Right cardiac atrium (tissue), 5 donors: ENCODE results near the gene PTPRD. TPM values are rescaled to one million over a fixed set of nuclear protein-coding genes. Genes with fewer than 3 reads are reported as not detected.

Experiments
- ATAC-seq, 2 donors: fragments of 200-7000 bp; cut with Tn5 transposase; one replicate each; pipeline versions ENCODE4 v1.8.0 to v1.9.1; 2020; ENCODE audit warnings: moderate library complexity in 2 of 2, mild to moderate bottlenecking in 1 of 2
- DNase-seq, 3 donors: peaks; one replicate each; pipeline ENCODE4 v3.0.0-alpha.2; 2020
- H3K27ac ChIP-seq: one replicate; pipeline ENCODE4 v1.5.1; 2013; ENCODE audit warnings: mild to moderate bottlenecking, low read length, control low read depth, moderate library complexity
- H3K27me3 ChIP-seq: one replicate; pipeline ENCODE4 v1.6.1; 2013; ENCODE audit not compliant: control insufficient read depth, insufficient read depth
- H3K4me1 ChIP-seq: one replicate; pipeline ENCODE4 v1.6.1; 2013; ENCODE audit warnings: low read length; ENCODE audit not compliant: control insufficient read depth, insufficient read depth
- H3K4me3 ChIP-seq: one replicate; pipeline ENCODE4 v1.5.1; 2013; ENCODE audit warnings: low read length, control low read depth
- H3K9me3 ChIP-seq: one replicate; pipeline ENCODE4 v1.6.1; 2013; ENCODE audit warnings: low read length; ENCODE audit not compliant: control insufficient read depth
- WGBS: extraction: QIAGEN DNeasy Blood & Tissue Kit; methylation state at CpG from one replicate; pipeline ENCODE4 v1.1.7; 2013; 5-methylcytosine and 5-hydroxymethylcytosine counted together
- intact Hi-C, 4 donors: fragments of 100-400 bp; cut with DNase I; formaldehyde crosslinking; loops; one replicate each; pipeline versions ENCODE4 v1.11.0 to v1.14.0; 2022 to 2023
- polyA plus RNA-seq: library from polyadenylated mRNA; stranded (reverse); fragments of 200-250 nt; gene quantifications from one replicate; pipeline ENCODE4 v1.2.3, GENCODE V29; 2013
- total RNA-seq, 4 donors: library from RNA; stranded (reverse); fragmentation: NEBNext Ultra II Directional; extraction: Animal tissue kit (Norgen Biotek cat#: 25700); gene quantifications; one replicate each; pipeline ENCODE4 v1.2.1, GENCODE V29; 2021
- donor health status: healthy with polysubstance abuse.
- donor health status: DM: no; HTN: yes; CAD: no.
- donor health status: DM: no; HTN: no; CAD: no.
- donor health status: DM: no; HTN: yes; CAD: no; lungs with severe emphysema.
- donor health status: DM: yes; HTN: yes; CAD: no.

Gene PTPRD
- total and polyA plus RNA-seq, 5 donors = 1.3 to 11.8 (median 7.1) TPM

DNA sequence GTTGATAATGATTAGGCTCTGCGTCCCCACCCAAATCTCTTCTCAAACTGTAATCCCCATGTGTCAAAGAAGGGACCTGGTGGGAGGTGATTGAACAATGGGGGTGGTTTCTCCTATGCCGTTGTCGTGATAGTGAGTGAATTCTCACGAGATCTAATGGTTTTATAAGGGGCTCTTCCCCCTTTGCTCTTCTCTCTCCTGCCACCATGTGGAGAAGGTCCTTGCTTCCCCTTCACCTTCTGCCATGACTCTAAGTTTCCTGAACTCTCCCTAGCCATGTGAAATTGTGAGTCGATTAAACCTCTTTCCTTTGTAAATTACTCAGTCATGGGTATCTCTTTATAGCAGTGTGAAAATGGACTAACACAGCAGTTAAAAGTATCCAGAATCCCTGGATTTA, 2098.0 kb downstream of the PTPRD start:
- no peaks in the 10 kb centered on the region for H3K4me1 ChIP-seq
- intact Hi-C loops = no loop called here

GRCh38 chr9:8508671-8509290, 2104.0 kb downstream of the PTPRD start:
- Histone ChIP-seq H3K27me3 (no peaks in the 10 kb centered on the region), H3K4me1 (no peaks in the 10 kb centered on the region), H3K4me3 (no peak overlapping the region), H3K27ac (no peak overlapping the region), H3K9me3 (no peaks in the 10 kb centered on the region)
- ATAC-seq (no peak), DNase-seq (no peak)
- intact Hi-C loops = no loop called here
- WGBS = 89% methylated on average over 1 of the region's 1 CpG

More for the DNA sequence above, 2098.0 kb downstream of the PTPRD start:
- WGBS = 85% methylated on average over 5 of the region's 5 CpGs
- no peak overlapping the region for H3K27ac ChIP-seq
- no peaks in the 10 kb centered on the region for H3K9me3 ChIP-seq
- ATAC-seq (no peak), DNase-seq (no peak)
- no peak overlapping the region for H3K4me3 ChIP-seq
- no peaks in the 10 kb centered on the region for H3K27me3 ChIP-seq

DNA sequence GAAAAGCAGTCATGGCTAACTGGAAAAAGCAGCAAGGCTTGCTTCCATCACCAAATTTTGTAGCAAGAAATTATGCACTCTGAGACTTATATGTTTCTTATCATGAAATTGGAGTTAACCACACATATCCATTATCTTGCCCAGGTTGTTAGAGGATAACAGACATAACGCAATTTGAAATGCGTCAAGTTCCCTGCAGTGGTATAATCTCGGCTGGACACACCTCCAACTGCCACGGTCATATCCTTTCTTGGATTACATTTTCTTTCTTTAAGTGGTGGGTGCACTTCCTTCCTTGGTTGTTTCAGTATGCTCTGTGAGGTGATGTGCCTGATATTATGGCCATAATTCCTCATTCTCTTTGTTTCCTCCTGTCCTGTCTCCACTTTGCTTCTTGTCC, 2118.2 kb downstream of the PTPRD start:
- Histone ChIP-seq H3K4me3 (no peak overlapping the region), H3K4me1 (no peaks in the 10 kb centered on the region), H3K27me3 (no peaks in the 10 kb centered on the region), H3K27ac (no peak overlapping the region), H3K9me3 (no peaks in the 10 kb centered on the region)
- DNase-seq (no peak), ATAC-seq (no peak)
- WGBS = 37% methylated on average over 4 of the region's 4 CpGs
- intact Hi-C loops = loop anchor here in 1 of 4 donors (10.0 kb wide), 1 partner anchor 400 kb away; no protein-coding TSS in a partner anchor

DNA sequence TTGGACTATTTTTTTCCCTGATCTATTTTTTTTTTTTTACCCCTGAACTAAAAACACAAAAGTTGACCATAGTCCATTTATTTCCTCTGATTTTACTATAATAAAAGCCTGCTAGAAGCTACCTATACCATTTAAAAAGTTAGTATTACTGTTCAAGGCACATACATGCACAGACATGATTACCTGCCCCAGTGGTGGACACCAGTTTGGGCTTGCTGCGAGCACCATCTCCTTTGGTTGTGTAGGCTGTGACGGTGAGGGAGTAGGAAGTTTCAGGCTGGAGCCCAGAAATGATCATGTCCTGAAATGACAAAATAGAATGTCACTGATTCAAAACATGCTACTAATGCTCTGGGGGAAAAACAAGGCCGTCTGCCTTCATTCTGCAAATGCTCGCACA, 2120.1 kb downstream of the PTPRD start:
- DNase-seq = no peak

GRCh38 chr9:8492024-8492423, 2120.8 kb downstream of the PTPRD start:
- DNase-seq = no peak
- H3K27ac ChIP-seq = no peak overlapping the region
- 92% methylated on average over 2 of the region's 2 CpGs for WGBS
- no peaks in the 10 kb centered on the region for H3K4me1 ChIP-seq
- H3K27me3 ChIP-seq = no peaks in the 10 kb centered on the region
- H3K4me3 ChIP-seq = no peak overlapping the region
- intact Hi-C loops = loop anchor here in 1 of 4 donors (10.0 kb wide), 1 partner anchor 403 kb away; no protein-coding TSS in a partner anchor
- no peak for ATAC-seq
- H3K9me3 ChIP-seq = no peaks in the 10 kb centered on the region

More for the DNA sequence above, 2120.1 kb downstream of the PTPRD start:
- no peaks in the 10 kb centered on the region for H3K9me3 ChIP-seq
- no peak overlapping the region for H3K4me3 ChIP-seq
- no peak for ATAC-seq
- H3K4me1 ChIP-seq = no peaks in the 10 kb centered on the region
- H3K27me3 ChIP-seq = no peaks in the 10 kb centered on the region
- no peak overlapping the region for H3K27ac ChIP-seq
- intact Hi-C loops = loop anchor here in 1 of 4 donors (10.0 kb wide), 1 partner anchor 402 kb away; no protein-coding TSS in a partner anchor
- WGBS = 91% methylated on average over 4 of the region's 4 CpGs

DNA sequence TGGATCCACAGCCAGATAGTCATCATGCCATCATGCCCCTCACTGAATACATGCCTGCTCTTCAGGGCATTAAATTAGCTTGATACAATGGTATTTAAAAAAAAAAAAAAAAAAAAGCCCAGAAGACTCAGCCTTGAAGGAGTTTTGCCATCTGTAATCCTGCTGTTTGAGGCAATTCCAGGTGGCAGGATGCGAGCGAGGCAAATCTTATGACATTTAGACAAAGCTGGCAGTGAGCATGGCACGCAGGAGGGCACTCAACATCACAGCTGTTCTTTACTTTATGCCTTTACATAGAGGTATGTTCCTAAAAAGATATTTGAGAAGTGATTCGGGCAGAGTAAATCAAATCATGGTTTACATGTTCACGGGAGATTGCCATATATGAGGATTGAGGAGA, 2121.2 kb downstream of the PTPRD start:
- no peak overlapping the region for H3K4me3 ChIP-seq
- H3K9me3 ChIP-seq = no peaks in the 10 kb centered on the region
- WGBS = 95% methylated on average over 5 of the region's 5 CpGs
- intact Hi-C loops = loop anchor here in 1 of 4 donors (10.0 kb wide), 1 partner anchor 403 kb away; no protein-coding TSS in a partner anchor
- H3K27me3 ChIP-seq = no peaks in the 10 kb centered on the region
- ATAC-seq (no peak), DNase-seq (no peak)
- no peaks in the 10 kb centered on the region for H3K4me1 ChIP-seq
- no peak overlapping the region for H3K27ac ChIP-seq

GRCh38 chr9:8489835-8490234, 2123.0 kb downstream of the PTPRD start:
- DNase-seq = no peak
- intact Hi-C loops = loop anchor here in 3 of 4 donors (10.0 kb wide), 1 partner anchor 405 kb away; no protein-coding TSS in a partner anchor
- H3K27me3 ChIP-seq = no peaks in the 10 kb centered on the region
- no peak for ATAC-seq
- no peak overlapping the region for H3K27ac ChIP-seq
- 88% methylated on average over 1 of the region's 1 CpG for WGBS
- H3K4me3 ChIP-seq = no peak overlapping the region
- no peaks in the 10 kb centered on the region for H3K4me1 ChIP-seq
- no peaks in the 10 kb centered on the region for H3K9me3 ChIP-seq

DNA sequence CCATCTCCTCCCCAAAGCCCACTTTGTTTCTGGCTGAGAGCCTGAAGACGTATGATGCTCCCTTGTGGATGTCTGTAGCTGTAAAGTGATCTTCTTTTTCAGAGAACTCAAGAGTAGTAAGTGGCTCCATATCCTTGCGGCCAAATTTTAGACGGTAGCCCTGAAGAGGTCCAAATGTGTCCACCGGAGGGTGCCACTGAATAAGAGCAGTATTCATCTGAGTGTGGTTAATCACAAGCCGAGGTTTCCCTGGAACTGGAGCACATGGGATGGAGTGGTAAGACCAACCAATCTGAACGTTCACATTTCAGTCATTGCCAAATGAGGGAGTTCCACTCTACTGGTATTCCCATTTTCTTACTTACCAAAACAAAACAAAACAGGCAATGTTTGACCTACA, 2126.7 kb downstream of the PTPRD start:
- intact Hi-C loops = loop anchor here in 2 of 4 donors (10.0 kb wide), 1 partner anchor 409 kb away; no protein-coding TSS in a partner anchor
- Histone ChIP-seq H3K4me1 (no peaks in the 10 kb centered on the region), H3K27ac (no peak overlapping the region), H3K4me3 (no peak overlapping the region), H3K9me3 (no peaks in the 10 kb centered on the region), H3K27me3 (no peaks in the 10 kb centered on the region)
- ATAC-seq (peak in 1 of 2 donors; percentile 40), DNase-seq (peak; percentile 14 to 49 (median 32))
- WGBS = 54% methylated on average over 6 of the region's 6 CpGs

DNA sequence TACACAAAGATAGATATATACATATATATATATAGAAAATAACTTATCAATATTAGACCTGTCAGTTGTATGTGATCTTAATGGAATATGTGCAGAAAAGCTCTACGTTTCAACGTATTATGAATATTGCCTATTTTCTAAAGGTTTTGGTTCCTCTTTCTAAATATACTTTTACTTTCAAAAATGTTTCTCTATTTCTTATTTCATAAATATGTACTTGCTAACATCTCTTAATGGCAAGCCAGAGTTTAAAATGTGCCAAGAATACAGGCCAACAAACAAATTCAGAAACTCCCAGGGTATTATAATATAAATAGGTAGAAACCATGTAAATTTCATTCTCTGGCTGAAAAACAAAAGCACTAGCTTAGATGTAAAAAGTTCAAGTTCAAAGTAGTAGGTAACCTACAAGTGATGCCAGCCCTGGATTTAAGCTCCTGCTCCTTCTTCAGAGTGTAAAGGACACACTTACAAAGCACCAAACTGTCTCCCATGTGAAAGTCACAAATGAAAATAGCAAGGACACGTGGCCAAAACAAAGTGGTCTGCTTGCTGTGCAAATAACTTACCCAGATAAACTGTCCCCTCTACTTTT, 2128.1 kb downstream of the PTPRD start:
- WGBS = 66% methylated on average over 3 of the region's 3 CpGs
- no peaks in the 10 kb centered on the region for H3K9me3 ChIP-seq
- H3K27ac ChIP-seq = no peak overlapping the region
- intact Hi-C loops = loop anchor here in 2 of 4 donors (10.0 kb wide), 1 partner anchor 410 kb away; no protein-coding TSS in a partner anchor
- ATAC-seq (no peak), DNase-seq (no peak)
- H3K4me3 ChIP-seq = no peak overlapping the region
- H3K27me3 ChIP-seq = no peaks in the 10 kb centered on the region
- H3K4me1 ChIP-seq = no peaks in the 10 kb centered on the region

DNA sequence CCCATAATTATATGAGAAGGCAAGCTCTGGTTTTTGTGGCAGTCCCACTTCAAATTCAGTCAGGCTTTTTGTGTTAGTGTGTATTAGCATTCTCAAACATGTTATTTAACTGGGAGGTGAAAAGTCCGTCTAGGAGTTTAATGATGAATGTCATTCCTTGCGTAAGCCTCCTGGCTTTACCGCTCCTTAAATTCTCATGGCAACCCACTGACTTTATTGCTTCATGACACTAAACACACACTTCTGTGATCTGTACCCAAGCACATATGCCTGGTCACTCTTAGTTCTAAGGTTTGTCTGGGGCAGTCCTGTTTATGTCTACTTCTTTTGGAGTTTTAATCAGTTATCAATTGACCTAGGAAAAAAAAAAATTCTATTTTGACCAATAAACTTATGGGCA, 2135.4 kb downstream of the PTPRD start:
- intact Hi-C loops = no loop called here
- no peak for DNase-seq
- ATAC-seq = no peak
- no peaks in the 10 kb centered on the region for H3K27me3 ChIP-seq
- H3K27ac ChIP-seq = no peak overlapping the region
- 94% methylated on average over 3 of the region's 3 CpGs for WGBS
- no peaks in the 10 kb centered on the region for H3K9me3 ChIP-seq
- no peak overlapping the region for H3K4me3 ChIP-seq
- no peaks in the 10 kb centered on the region for H3K4me1 ChIP-seq

DNA sequence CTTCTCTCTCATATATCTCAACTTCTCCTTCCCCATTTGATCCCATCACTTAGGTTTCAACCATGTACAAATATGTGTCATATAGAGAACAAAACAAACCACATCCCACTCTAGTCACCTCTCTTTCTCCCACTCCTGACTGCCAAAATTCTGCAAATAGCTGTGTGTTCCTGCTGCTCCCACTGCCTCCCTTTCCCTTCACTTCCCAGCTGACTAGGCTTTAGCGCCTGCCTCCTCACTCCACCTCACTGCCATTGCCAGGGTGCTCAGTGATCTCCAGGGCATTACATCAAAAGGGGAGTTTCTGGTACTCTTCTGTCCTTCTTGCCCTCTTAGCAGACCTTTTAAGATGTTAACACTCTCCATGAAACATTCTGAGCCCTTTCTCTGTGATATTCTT, 2137.9 kb downstream of the PTPRD start:
- intact Hi-C loops = no loop called here
- no peaks in the 10 kb centered on the region for H3K27me3 ChIP-seq
- no peak for ATAC-seq
- H3K4me3 ChIP-seq = no peak overlapping the region
- no peak overlapping the region for H3K27ac ChIP-seq
- 93% methylated on average over 1 of the region's 1 CpG for WGBS
- no peaks in the 10 kb centered on the region for H3K4me1 ChIP-seq
- no peak for DNase-seq
- H3K9me3 ChIP-seq = no peaks in the 10 kb centered on the region
